Measurements from ENCODE around the gene CYP3A5.
"Not testable (repeated sequence)": the region's sequence is repeated elsewhere in the genome, so short reads cannot be mapped to it uniquely, and the experiment has no call there.

Gene CYP3A5

GRCh38 chr7:99638731-99639130 lies 41.1 kb downstream of the CYP3A5 start:
- Mint-ChIP-seq H3K27ac (no peak overlapping the region), H3K4me3 (no peak overlapping the region), H3K4me1 (no peaks in the 10 kb centered on the region), H3K9me3 (no peaks in the 10 kb centered on the region), H3K27me3 (ENCODE audit: low read depth, poor library complexity) (no peaks in the 10 kb centered on the region), H3K36me3 (ENCODE audit: low read depth) (peaks cover 29% of the 10 kb centered on the region)
- no peak for DNase-seq
- no peak for TF ChIP-seq CTCF (IDR thresholded peaks at IDR 0.05)

GRCh38 chr7:99637414-99637813 lies 42.4 kb downstream of the CYP3A5 start:
- H3K9me3 Mint-ChIP-seq; H3K27me3 Mint-ChIP-seq (ENCODE audit: low read depth, poor library complexity); H3K27ac Mint-ChIP-seq; DNase-seq; H3K4me3 Mint-ChIP-seq; H3K4me1 Mint-ChIP-seq: not testable (repeated sequence)
- peaks cover 24% of the 10 kb centered on the region for H3K36me3 Mint-ChIP-seq (ENCODE audit: low read depth)

- Mint-ChIP-seq H3K4me1 (no peaks in the 10 kb centered on the region), H3K4me3 (no peak overlapping the region), H3K9me3 (no peaks in the 10 kb centered on the region), H3K36me3 (ENCODE audit: low read depth) (peaks cover 57% of the 10 kb centered on the region), H3K27ac (peak overlapping the region; percentile 37), H3K27me3 (ENCODE audit: low read depth, poor library complexity) (no peaks in the 10 kb centered on the region)
- no peak for DNase-seq
- TF ChIP-seq CTCF (IDR thresholded peaks at IDR 0.05): no peak
These were observed 48.3 kb downstream of the CYP3A5 start for GRCh38 chr7:99631295-99632109.

GRCh38 chr7:99629643-99630042 lies 50.2 kb downstream of the CYP3A5 start:
- DNase-seq: no peak
- Mint-ChIP-seq H3K9me3 (no peaks in the 10 kb centered on the region), H3K27me3 (ENCODE audit: low read depth, poor library complexity) (no peaks in the 10 kb centered on the region), H3K4me3 (no peak overlapping the region), H3K27ac (no peak overlapping the region), H3K4me1 (no peaks in the 10 kb centered on the region), H3K36me3 (ENCODE audit: low read depth) (peaks cover 64% of the 10 kb centered on the region)
- no peak for TF ChIP-seq CTCF (IDR thresholded peaks at IDR 0.05)

- DNase-seq: no peak
- Mint-ChIP-seq H3K9me3 (no peaks in the 10 kb centered on the region), H3K36me3 (ENCODE audit: low read depth) (peaks cover 72% of the 10 kb centered on the region), H3K4me3 (no peak overlapping the region), H3K27ac (no peak overlapping the region), H3K4me1 (no peaks in the 10 kb centered on the region), H3K27me3 (ENCODE audit: low read depth, poor library complexity) (no peaks in the 10 kb centered on the region)
- no peak for TF ChIP-seq CTCF (IDR thresholded peaks at IDR 0.05)
These were observed 51.0 kb downstream of the CYP3A5 start for GRCh38 chr7:99628471-99629465.

GRCh38 chr7:99627513-99627912 lies 52.3 kb downstream of the CYP3A5 start:
- no peak overlapping the region for H3K27ac Mint-ChIP-seq
- H3K4me1 Mint-ChIP-seq: no peaks in the 10 kb centered on the region
- no peak for DNase-seq
- no peaks in the 10 kb centered on the region for H3K27me3 Mint-ChIP-seq (ENCODE audit: low read depth, poor library complexity)
- TF ChIP-seq CTCF (IDR thresholded peaks at IDR 0.05): no peak
- peaks cover 73% of the 10 kb centered on the region for H3K36me3 Mint-ChIP-seq (ENCODE audit: low read depth)
- no peak overlapping the region for H3K4me3 Mint-ChIP-seq
- no peaks in the 10 kb centered on the region for H3K9me3 Mint-ChIP-seq
